ENCODE data around the gene CNTNAP5. TPM values are rescaled to one million over a fixed set of nuclear protein-coding genes. Genes with fewer than 3 reads are reported as not detected.

Gene CNTNAP5
- polyA plus RNA-seq, 1 donor = 2.2 TPM

DNA sequence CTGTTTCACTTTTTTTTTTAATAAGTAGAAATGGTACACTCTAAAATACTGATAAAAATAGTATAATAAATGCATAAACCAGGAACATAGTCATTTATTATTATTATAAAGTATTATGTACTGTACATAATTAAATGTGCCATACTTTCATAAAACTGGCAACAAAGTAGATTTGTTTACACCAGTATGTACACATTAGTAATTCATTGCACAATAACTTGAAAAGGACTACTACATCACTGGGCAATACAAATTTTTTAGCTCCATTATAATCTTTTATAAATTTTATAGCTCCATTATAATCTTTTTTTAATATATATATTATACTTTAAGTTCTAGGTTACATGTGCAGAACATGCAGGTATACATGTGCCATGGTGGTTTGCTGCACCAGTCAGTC lies 636.5 kb downstream of the CNTNAP5 start:
- Histone ChIP-seq H3K27ac (ENCODE audit: low read length) (no peak overlapping the region), H3K27me3 (ENCODE audit: control insufficient read depth, insufficient read depth, low read length) (no peaks in the 10 kb centered on the region), H3K36me3 (ENCODE audit: control insufficient read depth, insufficient read depth, low read length) (no peaks in the 10 kb centered on the region), H3K4me3 (ENCODE audit: low read length) (no peak overlapping the region), H3K9me3 (ENCODE audit: control insufficient read depth, low read depth, low read length) (no peaks in the 10 kb centered on the region), H3K4me1 (ENCODE audit: control insufficient read depth, insufficient read depth, low read length) (no peaks in the 10 kb centered on the region)
- no peak for DNase-seq

DNA sequence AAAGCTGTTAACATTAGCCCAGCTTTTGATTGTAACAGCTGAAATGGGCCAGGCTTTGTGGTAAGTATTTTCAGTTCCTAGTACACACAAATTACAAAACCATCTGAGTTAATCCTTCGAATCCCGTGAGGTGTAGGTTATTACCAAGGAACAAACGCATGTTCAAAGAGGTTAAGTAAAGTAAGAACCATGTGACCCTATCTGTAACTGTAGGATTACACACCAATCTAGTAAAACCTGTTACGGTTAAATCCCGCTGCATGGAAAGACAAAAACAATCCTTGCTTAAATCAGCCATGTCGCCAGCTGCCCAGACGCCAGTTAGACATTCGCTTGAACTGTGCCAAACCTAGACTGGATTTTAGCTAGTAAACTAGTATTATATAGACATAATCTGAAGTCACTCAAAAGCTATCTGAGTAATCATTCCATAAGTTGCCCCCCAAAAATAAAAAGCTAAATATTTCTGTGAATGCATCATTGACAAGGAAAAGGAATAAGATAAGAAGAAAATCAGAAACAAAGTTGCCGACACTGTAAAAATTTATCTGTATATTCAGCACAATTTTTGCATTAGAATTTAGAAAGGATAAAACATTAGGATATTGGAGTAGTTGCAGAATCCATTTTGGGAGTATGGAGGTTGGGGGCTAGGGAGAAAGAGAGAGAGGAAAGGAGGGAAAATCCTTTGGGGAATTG lies 638.0 kb downstream of the CNTNAP5 start:
- Histone ChIP-seq H3K4me3 (ENCODE audit: low read length) (no peak overlapping the region), H3K27ac (ENCODE audit: low read length) (no peak overlapping the region), H3K27me3 (ENCODE audit: control insufficient read depth, insufficient read depth, low read length) (no peaks in the 10 kb centered on the region), H3K36me3 (ENCODE audit: control insufficient read depth, insufficient read depth, low read length) (no peaks in the 10 kb centered on the region), H3K4me1 (ENCODE audit: control insufficient read depth, insufficient read depth, low read length) (no peaks in the 10 kb centered on the region), H3K9me3 (ENCODE audit: control insufficient read depth, low read depth, low read length) (no peaks in the 10 kb centered on the region)
- 95% methylated on average over 4 of the region's 9 CpGs for WGBS (ENCODE audit: insufficient coverage, low lambda C conversion rate)
- no peak for DNase-seq

DNA sequence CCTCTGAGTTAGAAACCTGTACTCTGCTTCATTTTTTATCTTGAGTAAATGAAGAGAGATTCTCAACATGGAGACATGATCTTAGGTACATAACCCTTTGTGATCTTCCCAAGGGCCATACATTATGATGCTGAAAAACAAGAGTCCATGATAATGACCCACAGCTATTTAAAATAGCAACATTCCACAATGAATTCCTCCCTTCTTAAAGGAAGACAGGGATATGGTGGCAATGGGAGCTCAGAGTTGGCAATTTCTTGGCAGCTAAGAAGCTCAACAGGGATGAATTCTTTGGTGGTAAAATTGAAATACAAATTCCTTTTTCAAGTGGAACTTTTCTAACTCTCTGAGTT lies 638.5 kb downstream of the CNTNAP5 start:
- DNase-seq = no peak
- H3K27me3 ChIP-seq (ENCODE audit: control insufficient read depth, insufficient read depth, low read length) = no peaks in the 10 kb centered on the region
- no peak overlapping the region for H3K4me3 ChIP-seq (ENCODE audit: low read length)
- no peaks in the 10 kb centered on the region for H3K36me3 ChIP-seq (ENCODE audit: control insufficient read depth, insufficient read depth, low read length)
- H3K9me3 ChIP-seq (ENCODE audit: control insufficient read depth, low read depth, low read length) = no peaks in the 10 kb centered on the region
- H3K27ac ChIP-seq (ENCODE audit: low read length) = no peak overlapping the region
- H3K4me1 ChIP-seq (ENCODE audit: control insufficient read depth, insufficient read depth, low read length) = no peaks in the 10 kb centered on the region

DNA sequence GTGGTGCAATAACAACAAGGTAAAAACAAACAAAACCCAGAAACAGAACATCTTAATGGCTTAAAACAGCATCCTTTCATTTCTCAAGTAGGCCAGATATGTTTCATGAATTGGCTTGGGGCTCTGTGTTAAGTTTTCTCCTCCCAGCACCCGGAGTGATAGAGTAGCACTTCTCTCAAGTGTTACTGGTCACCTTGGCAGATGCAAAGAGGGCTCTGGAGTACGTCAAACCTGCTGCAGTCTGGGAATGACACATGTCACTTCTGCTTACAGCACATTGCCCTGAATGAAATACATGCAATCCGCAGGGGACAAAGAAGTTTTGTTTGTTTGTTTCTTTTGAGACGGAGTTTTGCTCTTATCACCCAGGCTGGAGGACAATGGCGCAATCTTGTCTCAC lies 639.3 kb downstream of the CNTNAP5 start:
- WGBS (ENCODE audit: insufficient coverage, low lambda C conversion rate) = no CpG with 5 or more reads among the region's 5 CpGs
- H3K4me3 ChIP-seq (ENCODE audit: low read length) = no peak overlapping the region
- no peaks in the 10 kb centered on the region for H3K9me3 ChIP-seq (ENCODE audit: control insufficient read depth, low read depth, low read length)
- H3K27ac ChIP-seq (ENCODE audit: low read length) = no peak overlapping the region
- DNase-seq = no peak
- H3K4me1 ChIP-seq (ENCODE audit: control insufficient read depth, insufficient read depth, low read length) = no peaks in the 10 kb centered on the region
- no peaks in the 10 kb centered on the region for H3K36me3 ChIP-seq (ENCODE audit: control insufficient read depth, insufficient read depth, low read length)
- H3K27me3 ChIP-seq (ENCODE audit: control insufficient read depth, insufficient read depth, low read length) = no peaks in the 10 kb centered on the region

DNA sequence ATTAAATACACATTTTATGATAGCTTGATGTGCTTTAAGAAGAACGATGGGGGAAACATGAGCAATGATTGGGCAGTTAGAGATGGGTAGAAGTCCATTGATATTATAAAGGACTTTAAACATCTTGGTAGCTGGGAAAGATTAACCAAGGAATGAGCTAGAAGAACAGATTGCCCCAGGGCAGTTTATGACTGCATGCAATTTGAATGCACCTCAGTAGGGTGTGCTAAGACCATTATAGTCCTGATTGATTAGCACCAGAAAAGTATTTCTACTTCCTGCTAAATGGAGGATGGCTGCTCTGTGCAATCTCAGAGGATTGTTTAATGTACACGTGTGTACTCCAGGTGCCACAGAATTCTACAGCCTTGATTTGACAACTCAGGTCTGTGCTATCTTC lies 641.9 kb downstream of the CNTNAP5 start:
- no peaks in the 10 kb centered on the region for H3K9me3 ChIP-seq (ENCODE audit: control insufficient read depth, low read depth, low read length)
- H3K27ac ChIP-seq (ENCODE audit: low read length) = no peak overlapping the region
- H3K4me3 ChIP-seq (ENCODE audit: low read length) = no peak overlapping the region
- H3K4me1 ChIP-seq (ENCODE audit: control insufficient read depth, insufficient read depth, low read length) = no peaks in the 10 kb centered on the region
- peak; percentile 19 to 47 for DNase-seq
- H3K27me3 ChIP-seq (ENCODE audit: control insufficient read depth, insufficient read depth, low read length) = no peaks in the 10 kb centered on the region
- no peaks in the 10 kb centered on the region for H3K36me3 ChIP-seq (ENCODE audit: control insufficient read depth, insufficient read depth, low read length)
- WGBS (ENCODE audit: insufficient coverage, low lambda C conversion rate) = no CpG with 5 or more reads among the region's 2 CpGs

DNA sequence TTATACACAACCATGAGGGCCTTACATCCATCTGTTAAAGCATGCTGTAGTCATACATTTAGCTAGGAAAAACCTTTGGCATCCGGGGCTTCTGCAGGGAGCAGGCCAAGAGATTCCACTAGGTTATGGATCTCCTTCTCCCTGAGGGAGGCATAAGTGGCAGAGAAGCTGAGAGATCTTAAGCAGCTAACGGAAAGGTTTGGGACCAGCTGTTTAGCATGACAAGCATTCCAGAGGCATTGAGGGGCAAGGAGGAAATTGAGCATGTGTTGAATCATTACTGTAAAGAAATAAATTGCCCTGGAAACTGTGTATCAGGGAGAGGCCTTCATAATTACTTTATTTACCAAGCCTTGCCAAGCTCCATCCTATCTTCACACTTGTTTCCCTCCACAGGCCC lies 643.1 kb downstream of the CNTNAP5 start:
- no CpG with 5 or more reads among the region's 2 CpGs for WGBS (ENCODE audit: insufficient coverage, low lambda C conversion rate)
- no peak for DNase-seq
- H3K27me3 ChIP-seq (ENCODE audit: control insufficient read depth, insufficient read depth, low read length) = no peaks in the 10 kb centered on the region
- no peaks in the 10 kb centered on the region for H3K36me3 ChIP-seq (ENCODE audit: control insufficient read depth, insufficient read depth, low read length)
- no peak overlapping the region for H3K4me3 ChIP-seq (ENCODE audit: low read length)
- no peaks in the 10 kb centered on the region for H3K4me1 ChIP-seq (ENCODE audit: control insufficient read depth, insufficient read depth, low read length)
- no peaks in the 10 kb centered on the region for H3K9me3 ChIP-seq (ENCODE audit: control insufficient read depth, low read depth, low read length)
- no peak overlapping the region for H3K27ac ChIP-seq (ENCODE audit: low read length)

DNA sequence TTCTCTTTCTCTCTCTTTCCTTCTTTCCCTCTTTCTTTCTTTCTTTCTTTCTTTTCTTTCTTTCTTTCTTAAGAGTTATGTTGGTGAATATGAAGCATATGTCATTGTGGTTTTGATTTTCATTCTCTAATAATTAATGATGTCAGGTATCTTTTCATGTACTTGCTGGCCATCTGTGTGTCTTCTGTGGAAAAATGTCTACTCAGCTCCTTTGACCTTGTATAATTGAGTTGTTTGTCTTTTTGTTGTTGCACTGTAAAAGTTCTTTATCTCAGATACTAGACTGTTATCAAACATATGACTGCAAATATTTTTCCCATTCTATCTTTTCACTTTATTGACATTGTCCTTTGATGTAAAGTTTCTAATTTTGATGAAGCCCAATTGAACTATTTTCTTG lies 645.1 kb downstream of the CNTNAP5 start:
- Histone ChIP-seq H3K27ac (ENCODE audit: low read length) (no peak overlapping the region), H3K36me3 (ENCODE audit: control insufficient read depth, insufficient read depth, low read length) (no peaks in the 10 kb centered on the region), H3K9me3 (ENCODE audit: control insufficient read depth, low read depth, low read length) (no peaks in the 10 kb centered on the region), H3K4me3 (ENCODE audit: low read length) (no peak overlapping the region), H3K4me1 (ENCODE audit: control insufficient read depth, insufficient read depth, low read length) (no peaks in the 10 kb centered on the region), H3K27me3 (ENCODE audit: control insufficient read depth, insufficient read depth, low read length) (no peaks in the 10 kb centered on the region)
- DNase-seq = no peak

DNA sequence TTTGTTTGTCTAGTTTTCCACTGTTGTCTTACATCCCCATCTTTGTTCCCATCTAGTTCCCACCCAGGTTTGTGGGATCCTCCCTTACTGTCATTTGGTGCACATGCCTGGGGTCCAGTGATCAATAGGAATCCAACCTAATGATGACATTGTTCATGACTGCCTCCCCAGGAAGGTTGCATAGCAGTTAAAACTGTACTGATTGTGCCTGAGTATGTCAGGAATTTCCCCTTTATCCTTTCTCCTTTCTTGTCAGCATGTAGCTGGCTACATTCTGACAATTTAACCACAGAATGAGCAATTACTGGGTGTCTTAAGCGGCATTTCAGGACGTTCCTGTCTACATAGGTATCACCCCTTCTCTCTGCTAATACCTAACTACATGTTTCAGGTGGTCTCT lies 653.0 kb downstream of the CNTNAP5 start:
- no peak for DNase-seq
- Histone ChIP-seq H3K4me3 (ENCODE audit: low read length) (no peak overlapping the region), H3K27ac (ENCODE audit: low read length) (no peak overlapping the region), H3K9me3 (ENCODE audit: control insufficient read depth, low read depth, low read length) (no peaks in the 10 kb centered on the region), H3K27me3 (ENCODE audit: control insufficient read depth, insufficient read depth, low read length) (no peaks in the 10 kb centered on the region), H3K4me1 (ENCODE audit: control insufficient read depth, insufficient read depth, low read length) (no peaks in the 10 kb centered on the region), H3K36me3 (ENCODE audit: control insufficient read depth, insufficient read depth, low read length) (no peaks in the 10 kb centered on the region)
- WGBS (ENCODE audit: insufficient coverage, low lambda C conversion rate) = no CpG with 5 or more reads among the region's 2 CpGs

DNA sequence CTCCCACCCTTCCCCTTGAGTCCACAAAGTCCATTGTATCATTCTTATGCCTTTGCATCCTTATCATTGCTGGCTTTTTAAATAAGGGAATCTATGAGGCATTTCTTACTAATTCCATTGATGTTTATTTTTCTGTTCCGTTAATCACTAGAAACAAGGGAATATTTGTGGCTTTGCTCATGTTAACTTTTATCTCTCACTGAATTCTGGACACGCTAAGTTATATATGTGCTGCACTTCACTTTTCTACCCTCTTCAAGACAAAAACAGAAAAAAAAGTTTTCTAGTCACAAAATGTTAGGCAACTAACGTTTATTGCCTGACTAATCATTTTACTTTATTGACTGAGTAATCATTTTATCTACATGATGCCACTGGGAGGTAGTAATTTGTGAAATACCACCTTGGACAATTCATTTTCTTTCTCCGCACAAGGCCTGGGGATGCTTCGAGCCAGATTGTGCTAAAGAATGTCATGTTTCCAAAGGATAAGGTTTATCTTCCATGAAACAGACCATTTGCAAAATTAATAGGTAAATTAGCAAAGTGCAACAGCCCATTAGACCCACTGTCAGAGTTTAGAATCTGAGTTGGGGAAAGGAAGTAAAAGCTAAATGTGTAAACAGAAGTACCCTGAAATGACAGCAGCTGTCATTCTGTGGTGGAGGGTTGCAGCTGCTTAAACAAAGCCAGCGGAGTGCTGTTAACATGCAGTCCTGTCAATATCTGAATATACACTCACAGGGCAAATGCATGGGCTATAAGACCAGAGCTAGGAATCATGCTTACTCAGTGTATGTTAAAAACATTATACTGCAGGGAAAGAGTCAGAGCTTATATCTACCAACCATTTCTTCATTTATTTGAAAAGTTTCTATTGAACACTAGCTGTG lies 658.7 kb downstream of the CNTNAP5 start:
- H3K4me1 ChIP-seq (ENCODE audit: control insufficient read depth, insufficient read depth, low read length) = no peaks in the 10 kb centered on the region
- H3K27me3 ChIP-seq (ENCODE audit: control insufficient read depth, insufficient read depth, low read length) = no peaks in the 10 kb centered on the region
- WGBS (ENCODE audit: insufficient coverage, low lambda C conversion rate) = no CpG with 5 or more reads among the region's 6 CpGs
- no peaks in the 10 kb centered on the region for H3K9me3 ChIP-seq (ENCODE audit: control insufficient read depth, low read depth, low read length)
- no peak overlapping the region for H3K4me3 ChIP-seq (ENCODE audit: low read length)
- H3K27ac ChIP-seq (ENCODE audit: low read length) = no peak overlapping the region
- no peak for DNase-seq
- no peaks in the 10 kb centered on the region for H3K36me3 ChIP-seq (ENCODE audit: control insufficient read depth, insufficient read depth, low read length)

DNA sequence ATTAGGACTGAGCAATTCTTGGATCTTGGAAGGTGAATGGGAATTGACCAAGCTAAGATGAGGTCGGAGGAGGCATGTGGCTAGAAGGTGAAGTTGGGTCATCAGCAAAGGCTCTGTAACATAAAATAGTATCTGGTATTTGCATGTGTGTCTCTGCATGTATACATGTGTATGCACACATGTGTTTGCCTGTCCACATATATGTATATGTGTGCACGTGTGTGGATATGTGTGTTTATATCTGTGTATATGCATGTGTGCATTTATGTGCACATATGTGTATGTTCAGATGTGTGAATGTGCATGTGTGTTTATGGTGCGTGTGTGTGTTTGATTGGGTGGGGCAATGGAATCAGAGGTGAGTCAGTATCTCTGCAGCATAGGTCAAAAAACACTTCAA lies 664.3 kb downstream of the CNTNAP5 start:
- Histone ChIP-seq H3K27me3 (ENCODE audit: control insufficient read depth, insufficient read depth, low read length) (no peaks in the 10 kb centered on the region), H3K36me3 (ENCODE audit: control insufficient read depth, insufficient read depth, low read length) (no peaks in the 10 kb centered on the region), H3K4me1 (ENCODE audit: control insufficient read depth, insufficient read depth, low read length) (no peaks in the 10 kb centered on the region), H3K4me3 (ENCODE audit: low read length) (no peak overlapping the region), H3K27ac (ENCODE audit: low read length) (no peak overlapping the region), H3K9me3 (ENCODE audit: control insufficient read depth, low read depth, low read length) (no peaks in the 10 kb centered on the region)
- no peak for DNase-seq
- WGBS (ENCODE audit: insufficient coverage, low lambda C conversion rate) = no CpG with 5 or more reads among the region's 3 CpGs

DNA sequence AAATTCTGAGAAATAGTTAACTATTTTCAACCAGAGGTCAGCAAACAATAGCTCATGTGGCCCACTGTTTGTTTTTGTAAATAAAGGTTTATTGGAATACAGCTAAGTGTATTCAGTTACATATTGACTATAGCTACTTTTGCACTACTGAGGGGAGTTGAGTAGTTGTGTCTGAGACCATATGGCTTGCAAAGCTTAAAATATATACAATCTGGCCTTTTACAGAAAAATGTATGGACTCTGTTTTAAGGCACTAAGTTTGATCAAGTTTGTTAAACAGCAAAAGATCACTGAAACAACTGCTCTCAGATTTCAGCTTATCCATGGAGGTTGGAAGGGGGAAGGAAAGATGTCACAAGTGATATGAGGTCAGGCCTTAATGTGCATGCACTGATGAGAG lies 667.1 kb downstream of the CNTNAP5 start:
- Histone ChIP-seq H3K27ac (ENCODE audit: low read length) (no peak overlapping the region), H3K36me3 (ENCODE audit: control insufficient read depth, insufficient read depth, low read length) (no peaks in the 10 kb centered on the region), H3K4me1 (ENCODE audit: control insufficient read depth, insufficient read depth, low read length) (no peaks in the 10 kb centered on the region)

More for the DNA sequence above, 667.1 kb downstream of the CNTNAP5 start:
- H3K9me3 ChIP-seq (ENCODE audit: control insufficient read depth, low read depth, low read length) = no peaks in the 10 kb centered on the region
- no peak overlapping the region for H3K4me3 ChIP-seq (ENCODE audit: low read length)
- no peaks in the 10 kb centered on the region for H3K27me3 ChIP-seq (ENCODE audit: control insufficient read depth, insufficient read depth, low read length)
- DNase-seq = no peak
